HFF-Myc (cell line): ENCODE results near the gene TRIO.

Experiments used
- DNase-seq: peaks from one replicate; pipeline ENCODE4 v3.0.0-alpha.2; 2011; ENCODE audit warnings: low read depth; ENCODE audit errors: extremely low read depth
- H3K4me3 ChIP-seq: replicated peaks from 2 replicates; pipeline ENCODE4 v1.5.1; 2011; ENCODE audit warnings: low read depth, mild to moderate bottlenecking, control low read depth, low read length
- TF ChIP-seq, protein P1 (sequence below): IDR thresholded peaks from 2 replicates; pipeline ENCODE4 v1.5.1; 2012; ENCODE audit warnings: mild to moderate bottlenecking, low read depth, low read length, control low read depth; ENCODE audit errors: missing control alignments

The TRIO gene

DNA sequence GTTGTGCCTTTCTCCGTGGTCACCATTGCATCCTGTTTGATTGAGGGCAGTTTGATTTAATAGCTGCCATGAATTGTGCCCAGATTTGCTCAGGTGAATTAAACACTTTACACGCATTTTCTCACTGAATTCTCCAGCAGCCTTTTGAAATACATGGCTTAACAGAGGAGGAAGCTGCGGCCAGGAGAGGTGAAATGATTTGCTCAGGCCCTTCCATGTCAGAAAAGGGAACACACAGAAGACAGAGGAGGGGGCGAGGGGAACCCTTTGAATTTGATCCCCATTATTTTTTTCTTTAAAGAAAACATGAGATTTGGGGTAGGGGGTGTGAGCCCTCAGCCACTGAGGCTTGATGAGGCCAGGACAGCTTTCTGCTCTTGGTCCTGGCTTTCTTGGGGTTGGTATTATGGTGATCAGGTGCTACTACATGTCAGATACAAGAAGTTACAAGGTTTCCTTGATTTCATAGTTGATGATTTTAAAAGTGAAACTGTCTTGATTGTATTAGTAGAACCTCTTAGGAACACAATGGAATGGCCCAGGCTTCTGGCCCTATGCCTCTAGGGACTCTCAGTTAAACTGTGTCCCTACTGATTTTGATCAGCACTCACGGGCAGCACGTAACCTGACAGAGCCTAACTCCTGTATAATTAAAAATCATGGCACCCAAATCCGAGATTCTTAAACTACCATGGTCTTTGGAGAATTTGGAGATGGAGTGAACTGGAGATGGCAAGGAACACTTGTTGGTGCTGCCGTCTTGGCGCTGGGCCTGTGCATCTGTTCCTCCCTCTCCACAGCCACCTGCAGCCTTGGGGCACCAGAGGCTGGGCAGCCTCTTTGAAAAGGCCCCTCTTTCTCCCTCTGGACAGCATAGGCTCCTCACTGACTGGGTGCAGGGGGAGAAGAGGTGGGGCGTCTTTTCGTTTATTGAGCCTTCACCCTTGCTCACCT, 107.9 kb downstream of the TRIO start:
- no peak overlapping the region for H3K4me3 ChIP-seq
- DNase-seq: no peak
- TF ChIP-seq, protein P1, sequence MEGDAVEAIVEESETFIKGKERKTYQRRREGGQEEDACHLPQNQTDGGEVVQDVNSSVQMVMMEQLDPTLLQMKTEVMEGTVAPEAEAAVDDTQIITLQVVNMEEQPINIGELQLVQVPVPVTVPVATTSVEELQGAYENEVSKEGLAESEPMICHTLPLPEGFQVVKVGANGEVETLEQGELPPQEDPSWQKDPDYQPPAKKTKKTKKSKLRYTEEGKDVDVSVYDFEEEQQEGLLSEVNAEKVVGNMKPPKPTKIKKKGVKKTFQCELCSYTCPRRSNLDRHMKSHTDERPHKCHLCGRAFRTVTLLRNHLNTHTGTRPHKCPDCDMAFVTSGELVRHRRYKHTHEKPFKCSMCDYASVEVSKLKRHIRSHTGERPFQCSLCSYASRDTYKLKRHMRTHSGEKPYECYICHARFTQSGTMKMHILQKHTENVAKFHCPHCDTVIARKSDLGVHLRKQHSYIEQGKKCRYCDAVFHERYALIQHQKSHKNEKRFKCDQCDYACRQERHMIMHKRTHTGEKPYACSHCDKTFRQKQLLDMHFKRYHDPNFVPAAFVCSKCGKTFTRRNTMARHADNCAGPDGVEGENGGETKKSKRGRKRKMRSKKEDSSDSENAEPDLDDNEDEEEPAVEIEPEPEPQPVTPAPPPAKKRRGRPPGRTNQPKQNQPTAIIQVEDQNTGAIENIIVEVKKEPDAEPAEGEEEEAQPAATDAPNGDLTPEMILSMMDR: no peak

DNA sequence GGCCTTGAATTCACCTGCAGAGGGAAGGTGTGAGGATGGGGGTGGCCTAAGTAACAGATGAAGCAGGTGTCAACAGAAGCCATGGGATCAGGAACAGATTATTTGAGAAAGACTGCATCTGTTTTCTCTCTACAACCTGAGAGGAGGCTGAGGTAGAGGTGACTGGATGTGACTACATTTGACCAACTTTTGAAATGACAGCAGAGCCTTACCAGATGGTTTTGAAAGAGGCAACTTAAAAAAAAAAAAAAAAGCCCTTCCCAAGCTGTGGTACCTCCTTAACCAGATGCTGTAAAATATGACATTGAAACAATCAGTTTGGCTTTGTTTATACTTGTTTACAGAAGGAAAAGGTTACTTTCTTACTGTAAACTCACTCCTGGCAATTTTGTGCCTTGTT, 108.6 kb downstream of the TRIO start:
- DNase-seq: no peak
- TF ChIP-seq, protein P1: no peak
- H3K4me3 ChIP-seq: no peak overlapping the region

DNA sequence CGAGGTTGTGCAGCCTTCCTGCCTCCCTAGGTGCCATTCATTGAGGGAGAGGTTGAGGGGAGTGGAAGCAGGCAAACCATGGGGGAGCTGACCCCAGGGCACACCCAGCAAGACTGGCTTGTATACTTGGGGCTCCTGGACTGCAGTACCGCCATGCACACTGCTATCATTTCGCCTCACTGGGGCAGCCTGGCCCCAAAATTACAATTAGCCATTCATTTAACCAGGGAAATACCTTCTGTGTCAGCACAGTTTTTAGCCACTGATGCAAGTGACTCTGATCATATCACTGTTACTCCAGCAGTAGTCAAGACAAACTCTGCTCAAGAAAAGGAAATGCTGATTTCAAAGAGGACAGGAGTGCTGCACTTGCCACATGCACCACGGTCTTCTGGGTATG, 109.7 kb downstream of the TRIO start:
- H3K4me3 ChIP-seq: no peak overlapping the region
- DNase-seq: no peak
- TF ChIP-seq, protein P1: no peak

DNA sequence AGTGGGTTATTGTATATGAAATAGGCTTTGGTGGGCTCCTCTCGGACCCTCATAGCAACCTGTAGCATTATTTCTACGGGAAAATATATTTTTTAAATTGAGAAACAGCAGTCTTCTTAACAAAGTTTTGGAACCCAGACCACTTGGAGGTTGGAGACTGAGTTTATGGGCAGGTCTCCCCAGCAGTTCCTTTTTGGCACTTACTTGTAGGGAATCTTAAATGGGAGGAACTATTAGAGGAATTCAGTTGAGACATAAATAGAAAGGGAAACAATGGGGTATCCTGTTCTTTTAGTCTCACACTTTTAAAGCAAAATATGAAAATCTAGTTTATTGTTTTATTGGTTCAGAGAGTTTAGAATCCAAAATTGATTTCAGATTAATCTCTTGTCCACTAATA, 111.5 kb downstream of the TRIO start:
- H3K4me3 ChIP-seq: no peak overlapping the region
- DNase-seq: no peak
- TF ChIP-seq, protein P1: no peak

DNA sequence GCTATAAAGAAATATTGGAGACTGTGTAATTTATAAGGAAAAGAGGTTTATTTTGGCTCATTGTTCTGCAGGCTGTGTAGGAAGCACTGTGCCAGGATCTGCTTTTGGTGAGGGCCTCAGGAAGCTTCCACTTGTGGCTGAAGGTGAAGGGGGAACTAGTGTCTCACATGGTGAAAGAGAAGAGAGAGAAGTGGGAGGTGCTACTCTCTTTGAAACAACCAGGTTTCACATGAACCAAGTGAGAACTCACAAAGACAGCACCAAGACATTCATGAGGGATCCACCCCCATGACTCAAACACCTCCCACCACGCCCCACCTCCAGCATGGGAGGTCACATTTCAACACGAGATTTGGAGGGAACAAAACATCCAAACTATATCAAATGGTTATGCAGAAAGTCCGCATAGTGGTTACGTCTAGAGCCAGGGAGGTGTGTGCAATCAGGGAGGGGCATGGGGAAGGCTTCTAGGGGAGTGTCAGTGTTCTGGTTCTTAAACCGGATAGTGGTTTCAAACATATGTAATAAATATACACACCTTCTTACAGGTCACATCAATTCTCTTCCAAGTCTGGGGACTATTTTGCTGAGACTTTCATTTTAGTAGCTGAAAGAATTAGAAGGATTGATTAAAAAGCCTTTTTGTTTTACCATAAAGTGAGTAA, 113.0 kb downstream of the TRIO start:
- TF ChIP-seq, protein P1: no peak
- H3K4me3 ChIP-seq: no peak overlapping the region
- no peak for DNase-seq

DNA sequence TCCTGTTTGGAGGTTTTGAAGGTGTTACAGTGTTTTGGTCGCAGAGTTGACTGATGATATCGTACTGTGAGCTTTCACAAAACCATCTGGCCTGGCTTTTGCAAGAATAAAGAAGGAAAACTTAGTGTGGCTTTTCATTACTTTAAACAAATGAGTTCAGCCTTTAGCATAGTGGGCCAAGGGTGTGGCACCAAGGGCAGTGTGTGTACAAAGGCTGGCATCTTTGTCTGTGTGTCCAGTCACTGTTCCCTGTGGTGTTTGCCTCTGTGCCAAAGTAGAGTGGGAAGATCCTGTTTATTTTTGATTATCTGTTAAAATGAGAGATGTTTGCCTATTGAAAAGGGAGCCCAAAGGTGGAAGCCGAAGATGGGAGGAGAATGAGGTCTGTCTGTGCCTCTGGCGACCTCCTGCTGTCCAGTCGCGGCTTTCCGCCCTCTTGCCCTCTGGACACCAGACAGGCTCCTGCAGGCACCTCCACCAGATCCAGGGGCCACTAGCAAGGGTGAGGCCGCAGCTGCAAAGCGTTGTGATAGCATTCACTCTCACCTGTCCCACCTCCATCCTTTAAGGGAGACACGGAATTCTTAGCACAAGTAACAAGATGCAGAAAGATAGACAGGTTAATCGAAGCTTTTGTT, 113.7 kb downstream of the TRIO start:
- TF ChIP-seq, protein P1: no peak
- DNase-seq: no peak
- no peak overlapping the region for H3K4me3 ChIP-seq
